Measurements from ENCODE around the gene CELSR3. TPM values are rescaled to one million over a fixed set of nuclear protein-coding genes. Genes with fewer than 3 reads are reported as not detected.

Gene CELSR3
- total RNA-seq, 1 experiment from 2014 or later = 23.9 TPM

DNA sequence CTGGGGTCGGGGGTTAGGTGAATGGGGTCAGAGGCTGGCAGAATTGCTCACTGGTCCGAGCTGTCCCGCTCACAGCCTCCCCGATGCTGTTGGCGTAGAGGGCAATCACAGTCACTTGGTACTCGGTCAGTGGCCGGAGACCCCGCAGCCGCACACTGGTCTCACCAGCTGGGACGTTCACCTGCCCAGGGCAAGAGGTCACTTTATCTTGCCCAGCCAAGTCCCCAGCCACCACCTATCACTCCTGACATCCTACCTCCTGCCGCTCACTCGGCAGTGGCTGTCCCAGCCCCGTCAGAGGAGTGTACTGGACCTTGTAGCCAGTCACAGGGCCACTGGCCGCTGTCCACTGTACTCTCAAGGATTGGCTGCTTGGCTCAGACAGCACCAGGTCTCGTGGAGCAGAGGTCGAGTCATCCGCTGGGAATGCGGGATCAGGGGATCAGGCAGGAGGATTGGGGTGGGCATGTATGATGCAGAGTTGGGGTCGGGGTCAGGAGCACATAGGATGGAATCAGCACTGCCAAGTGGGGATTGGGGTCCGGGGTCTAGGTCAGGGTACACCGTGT, 70.1 kb downstream of the CELSR3 start:
- no peaks in the 10 kb centered on the region for H3K79me2 ChIP-seq (ENCODE audit: insufficient read depth, low read length)
- no peaks in the 10 kb centered on the region for H3K27me3 ChIP-seq (ENCODE audit: insufficient read depth, low read length)
- no peaks in the 10 kb centered on the region for H3K9me3 ChIP-seq (ENCODE audit: control insufficient read depth, low read depth, low read length)
- H3K23me2 ChIP-seq (ENCODE audit: insufficient read length, low read depth, low read length, poor library complexity, severe bottlenecking) = no peaks in the 10 kb centered on the region
- H3K23ac ChIP-seq (ENCODE audit: insufficient read length, low read depth, low read length) = no peak overlapping the region
- H4K20me1 ChIP-seq (ENCODE audit: control insufficient read depth, insufficient read depth, insufficient read length) = no peaks in the 10 kb centered on the region
- no peaks in the 10 kb centered on the region for H3K4me1 ChIP-seq (ENCODE audit: insufficient read depth, low read length)
- no peak overlapping the region for H3K18ac ChIP-seq (ENCODE audit: insufficient read length, low read depth, low read length)
- no peak overlapping the region for H2BK20ac ChIP-seq (ENCODE audit: low read depth, low read length, poor library complexity, severe bottlenecking)
- Mint-ChIP-seq H3K4me3 (no peak overlapping the region; a peak in 1 of 5 replicates), H3K27me3 (ENCODE audit: low read depth) (peaks cover 4% of the 10 kb centered on the region; the same call in 1 of the 2 replicates), H3K27ac (peak overlapping the region in 1 of 3 experiments; percentile 28; a peak in 1 of 7 replicates), H3K36me3 (ENCODE audit: insufficient read depth in 1 of 3, low read depth in 3 of 3) (peaks cover 0 to 13% (median 4%) of the 10 kb centered on the region in 3 experiments; a peak in 4 of 7 replicates), H3K9me3 (no peaks in the 10 kb centered on the region), H3K4me1 (peaks cover 22 to 27% of the 10 kb centered on the region in 2 experiments)
- H3K4ac ChIP-seq (ENCODE audit: low read depth, low read length) = no peak overlapping the region
- H3K27ac ChIP-seq (ENCODE audit: insufficient read length, low read depth, low read length) = no peak overlapping the region
- no peak overlapping the region for H3K9ac ChIP-seq (ENCODE audit: extremely low read depth, insufficient read length, low read length)
- H2BK15ac ChIP-seq (ENCODE audit: low read depth, low read length) = no peak overlapping the region
- no peak overlapping the region for H3K56ac ChIP-seq (ENCODE audit: insufficient read length, low read depth, low read length)
- TF ChIP-seq, protein P1, sequence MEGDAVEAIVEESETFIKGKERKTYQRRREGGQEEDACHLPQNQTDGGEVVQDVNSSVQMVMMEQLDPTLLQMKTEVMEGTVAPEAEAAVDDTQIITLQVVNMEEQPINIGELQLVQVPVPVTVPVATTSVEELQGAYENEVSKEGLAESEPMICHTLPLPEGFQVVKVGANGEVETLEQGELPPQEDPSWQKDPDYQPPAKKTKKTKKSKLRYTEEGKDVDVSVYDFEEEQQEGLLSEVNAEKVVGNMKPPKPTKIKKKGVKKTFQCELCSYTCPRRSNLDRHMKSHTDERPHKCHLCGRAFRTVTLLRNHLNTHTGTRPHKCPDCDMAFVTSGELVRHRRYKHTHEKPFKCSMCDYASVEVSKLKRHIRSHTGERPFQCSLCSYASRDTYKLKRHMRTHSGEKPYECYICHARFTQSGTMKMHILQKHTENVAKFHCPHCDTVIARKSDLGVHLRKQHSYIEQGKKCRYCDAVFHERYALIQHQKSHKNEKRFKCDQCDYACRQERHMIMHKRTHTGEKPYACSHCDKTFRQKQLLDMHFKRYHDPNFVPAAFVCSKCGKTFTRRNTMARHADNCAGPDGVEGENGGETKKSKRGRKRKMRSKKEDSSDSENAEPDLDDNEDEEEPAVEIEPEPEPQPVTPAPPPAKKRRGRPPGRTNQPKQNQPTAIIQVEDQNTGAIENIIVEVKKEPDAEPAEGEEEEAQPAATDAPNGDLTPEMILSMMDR (conservative IDR thresholded peaks at IDR 0.05) = no peak
- no CpG with 5 or more reads among the region's 21 CpGs for WGBS (ENCODE audit: extremely low coverage, insufficient read length, low lambda C conversion rate)
- H2AFZ ChIP-seq (ENCODE audit: low read length) = no peak overlapping the region
- H3K4me2 ChIP-seq (ENCODE audit: insufficient read depth, insufficient read length, low read length) = no peak overlapping the region
- H4K91ac ChIP-seq (ENCODE audit: insufficient read length, low read depth, low read length) = no peak overlapping the region
- H4K8ac ChIP-seq (replicated peaks; ENCODE audit: insufficient read length, low read depth, low read length) = no peak overlapping the region
- no peak for DNase-seq
- no peak overlapping the region for H4K5ac ChIP-seq (ENCODE audit: insufficient read length, low read depth, low read length)
- no peak overlapping the region for H2BK12ac ChIP-seq (ENCODE audit: insufficient read length, low read depth, low read length)
- no peak overlapping the region for H2AK5ac ChIP-seq (ENCODE audit: insufficient read length, low read length)
- no peak overlapping the region for H3T11ph ChIP-seq (ENCODE audit: low read length)
- H3K14ac ChIP-seq (ENCODE audit: insufficient read depth, low read length) = no peak overlapping the region
- H3K79me1 ChIP-seq (ENCODE audit: insufficient read depth, low read depth, low read length, poor library complexity, severe bottlenecking) = no peaks in the 10 kb centered on the region
- no peak overlapping the region for H2BK5ac ChIP-seq (ENCODE audit: insufficient read length, low read length)
- no peak overlapping the region for H2BK120ac ChIP-seq (ENCODE audit: low read depth, low read length, poor library complexity, severe bottlenecking)

All from H9 (cell line).